Astrocyte of the hippocampus (primary cell): Measurements from ENCODE around the gene B4GALNT4.
A peak's percentile ranks its signal among the peaks of the same experiment; 100 is the strongest.
"Not testable (repeated sequence)": the region's sequence is repeated elsewhere in the genome, so short reads cannot be mapped to it uniquely, and the experiment has no call there.

Experiments
- DNase-seq: peaks from one replicate; pipeline ENCODE4 v3.0.0; 2011; ENCODE audit warnings: low read depth, low spot score

Gene B4GALNT4

GRCh38 chr11:357582-357981, 11.7 kb upstream of the B4GALNT4 start:
- no peak for DNase-seq

GRCh38 chr11:358129-358800, 11.0 kb upstream of the B4GALNT4 start:
- DNase-seq: no peak

- DNase-seq: no peak
Measured at GRCh38 chr11:359181-359714, 10.1 kb upstream of the B4GALNT4 start.

- DNase-seq: no peak
Measured at GRCh38 chr11:360326-361280, 8.7 kb upstream of the B4GALNT4 start.

- DNase-seq: no peak
Measured at GRCh38 chr11:362642-363442, 6.5 kb upstream of the B4GALNT4 start.

GRCh38 chr11:363443-363805, 5.9 kb upstream of the B4GALNT4 start:
- not testable (repeated sequence) for DNase-seq

- peak; percentile 29 for DNase-seq
Measured at GRCh38 chr11:363948-364761, 5.1 kb upstream of the B4GALNT4 start.

GRCh38 chr11:364991-365725, 4.1 kb upstream of the B4GALNT4 start:
- DNase-seq: no peak

GRCh38 chr11:365831-366230, 3.5 kb upstream of the B4GALNT4 start:
- DNase-seq: no peak

GRCh38 chr11:367956-368413, 1.3 kb upstream of the B4GALNT4 start:
- DNase-seq: no peak

GRCh38 chr11:368414-369335, 624 bp upstream of the B4GALNT4 start:
- DNase-seq: peak; percentile 58

- DNase-seq: no peak
Measured at GRCh38 chr11:370070-370941, 1.0 kb downstream of the B4GALNT4 start.

- no peak for DNase-seq
Measured at GRCh38 chr11:371051-371450, 1.8 kb downstream of the B4GALNT4 start.

- DNase-seq: no peak
Measured at GRCh38 chr11:371716-372590, 2.7 kb downstream of the B4GALNT4 start.

GRCh38 chr11:372809-373715, 3.8 kb downstream of the B4GALNT4 start:
- DNase-seq: no peak
